Measurements from ENCODE around the gene FXYD4.

The FXYD4 gene

GRCh38 chr10:43396928-43397624, 25.6 kb downstream of the FXYD4 start:
- DNase-seq: peak; percentile 79 to 85

- no peak for DNase-seq
These were observed 27.5 kb downstream of the FXYD4 start for GRCh38 chr10:43398939-43399319.

- DNase-seq: no peak
These were observed 28.2 kb downstream of the FXYD4 start for GRCh38 chr10:43399320-43400310.

- no peak for DNase-seq
These were observed 30.2 kb downstream of the FXYD4 start for GRCh38 chr10:43401627-43402026.

- no peak for DNase-seq
These were observed 30.7 kb downstream of the FXYD4 start for GRCh38 chr10:43402176-43402575.

- no peak for DNase-seq
These were observed 31.5 kb downstream of the FXYD4 start for GRCh38 chr10:43402880-43403452.

- no peak for DNase-seq
These were observed 32.7 kb downstream of the FXYD4 start for GRCh38 chr10:43403911-43404703.

- DNase-seq: no peak
These were observed 33.3 kb downstream of the FXYD4 start for GRCh38 chr10:43404704-43405084.

GRCh38 chr10:43407148-43407575, 35.7 kb downstream of the FXYD4 start:
- DNase-seq: peak; percentile 66 to 68

GRCh38 chr10:43407576-43408330, 36.3 kb downstream of the FXYD4 start:
- peak; percentile 93 to 95 for DNase-seq

GRCh38 chr10:43408331-43408709, 36.9 kb downstream of the FXYD4 start:
- DNase-seq: no peak

- peak; percentile 94 to 95 for DNase-seq
These were observed 37.4 kb downstream of the FXYD4 start, which contains the start of gene HNRNPF for GRCh38 chr10:43408710-43409384. Gene HNRNPF (minus strand): TSS chr10:43409186. CDS start chr10:43387884, 21,302 bp downstream.

GRCh38 chr10:43409385-43410109, 38.1 kb downstream of the FXYD4 start:
- DNase-seq: peak; percentile 74 to 75

GRCh38 chr10:43410345-43410744, 38.9 kb downstream of the FXYD4 start:
- no peak for DNase-seq

GRCh38 chr10:43411536-43411935, 40.1 kb downstream of the FXYD4 start:
- no peak for DNase-seq

GRCh38 chr10:43415544-43415943, 44.1 kb downstream of the FXYD4 start:
- no peak for DNase-seq

GRCh38 chr10:43417950-43418768, 46.7 kb downstream of the FXYD4 start:
- peak in 1 of 2 donors; percentile 51 for DNase-seq

GRCh38 chr10:43419997-43420368, 48.5 kb downstream of the FXYD4 start:
- no peak for DNase-seq

- peak; percentile 76 to 88 for DNase-seq
These were observed 49.1 kb downstream of the FXYD4 start for GRCh38 chr10:43420369-43421200.

Measured in stimulated activated CD4-positive, alpha-beta T cell treated with anti-CD3 and anti-CD28 coated beads, Interleukin-2, amount 100 ng/mL, for 24 hours (primary cell).